8988T (cell line): ENCODE measurements around the gene OR14A16.

Experiments
- DNase-seq: peaks from one replicate; pipeline ENCODE4 v3.0.0; 2011

OR14A16 gene

GRCh38 chr1:247824023-247824422 lies at the start of gene OR14A16:
OR14A16 (minus strand) TSS chr1:247824119; CDS start chr1:247815729, 8,390 bp downstream.
- no peak for DNase-seq

- no peak for DNase-seq
Measured at GRCh38 chr1:247865416-247865815, 41.5 kb upstream of the OR14A16 start.

- no peak for DNase-seq
Measured at GRCh38 chr1:247864644-247865043, 40.7 kb upstream of the OR14A16 start.

GRCh38 chr1:247862756-247863155 lies 38.8 kb upstream of the OR14A16 start:
- DNase-seq: no peak

- DNase-seq: no peak
Measured at GRCh38 chr1:247857985-247858619, 34.2 kb upstream of the OR14A16 start.

- no peak for DNase-seq
Measured at GRCh38 chr1:247857069-247857984, 33.4 kb upstream of the OR14A16 start, which contains the start of gene TRIM58. TRIM58 (plus strand) TSS chr1:247857187; CDS start chr1:247857247, 60 bp downstream.

- no peak for DNase-seq
Measured at GRCh38 chr1:247855911-247856310, 32.0 kb upstream of the OR14A16 start.

- no peak for DNase-seq
Measured at GRCh38 chr1:247854899-247855545, 31.1 kb upstream of the OR14A16 start.

GRCh38 chr1:247849616-247850015 lies 25.7 kb upstream of the OR14A16 start:
- no peak for DNase-seq

GRCh38 chr1:247848346-247848745 lies 24.4 kb upstream of the OR14A16 start:
- DNase-seq: no peak

- DNase-seq: no peak
Measured at GRCh38 chr1:247845693-247846017, 21.7 kb upstream of the OR14A16 start.

GRCh38 chr1:247845011-247845692 lies 21.2 kb upstream of the OR14A16 start:
- no peak for DNase-seq

- no peak for DNase-seq
Measured at GRCh38 chr1:247843411-247843810, 19.5 kb upstream of the OR14A16 start.

- no peak for DNase-seq
Measured at GRCh38 chr1:247841796-247842195, 17.9 kb upstream of the OR14A16 start, which contains the start of gene OR11L1. OR11L1 (minus strand) TSS chr1:247841896; CDS start chr1:247841896, 0 bp downstream.

GRCh38 chr1:247840818-247841217 lies 16.9 kb upstream of the OR14A16 start:
- DNase-seq: no peak

- no peak for DNase-seq
Measured at GRCh38 chr1:247833601-247834000, 9.7 kb upstream of the OR14A16 start.

- DNase-seq: no peak
Measured at GRCh38 chr1:247829656-247830055, 5.7 kb upstream of the OR14A16 start.

GRCh38 chr1:247825362-247825761 lies 1.4 kb upstream of the OR14A16 start:
- DNase-seq: no peak

- DNase-seq: no peak
Measured at GRCh38 chr1:247822060-247822459, 1.9 kb downstream of the OR14A16 start.

GRCh38 chr1:247812637-247813036 lies 11.3 kb downstream of the OR14A16 start:
- no peak for DNase-seq

- DNase-seq: no peak
Measured at GRCh38 chr1:247797518-247797917, 26.4 kb downstream of the OR14A16 start.

- DNase-seq: no peak
Measured at GRCh38 chr1:247769603-247770002, 54.3 kb downstream of the OR14A16 start.
